ENCODE measurements around the gene SGO1.

The SGO1 gene

DNA sequence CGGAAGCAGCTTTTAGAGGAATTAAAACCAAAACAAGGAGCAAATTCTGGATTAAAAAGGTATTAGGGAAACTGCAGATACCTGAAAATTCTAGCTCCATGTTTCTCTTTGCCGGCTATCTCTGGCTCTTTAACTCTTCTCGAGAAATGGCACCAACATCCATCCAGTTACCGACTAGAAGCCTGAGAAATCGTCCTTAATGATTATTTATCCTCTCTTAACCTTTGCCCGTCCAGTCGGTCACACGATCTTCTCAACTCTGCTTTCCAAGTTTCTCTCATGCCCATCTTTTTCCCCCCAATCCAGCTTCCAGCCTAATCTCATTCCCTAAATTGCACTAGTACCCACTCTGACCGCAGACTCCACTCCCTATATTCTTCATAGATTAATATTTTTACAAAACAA is 596 bp upstream of the SGO1 start:
- no peak for TF ChIP-seq GABPA (IDR thresholded peaks at IDR 0.05; ENCODE audit: low read depth)
- no peak for TF ChIP-seq SPI1 (IDR thresholded peaks at IDR 0.05; ENCODE audit: borderline replicate concordance, low read depth)
- TF ChIP-seq, protein P1, sequence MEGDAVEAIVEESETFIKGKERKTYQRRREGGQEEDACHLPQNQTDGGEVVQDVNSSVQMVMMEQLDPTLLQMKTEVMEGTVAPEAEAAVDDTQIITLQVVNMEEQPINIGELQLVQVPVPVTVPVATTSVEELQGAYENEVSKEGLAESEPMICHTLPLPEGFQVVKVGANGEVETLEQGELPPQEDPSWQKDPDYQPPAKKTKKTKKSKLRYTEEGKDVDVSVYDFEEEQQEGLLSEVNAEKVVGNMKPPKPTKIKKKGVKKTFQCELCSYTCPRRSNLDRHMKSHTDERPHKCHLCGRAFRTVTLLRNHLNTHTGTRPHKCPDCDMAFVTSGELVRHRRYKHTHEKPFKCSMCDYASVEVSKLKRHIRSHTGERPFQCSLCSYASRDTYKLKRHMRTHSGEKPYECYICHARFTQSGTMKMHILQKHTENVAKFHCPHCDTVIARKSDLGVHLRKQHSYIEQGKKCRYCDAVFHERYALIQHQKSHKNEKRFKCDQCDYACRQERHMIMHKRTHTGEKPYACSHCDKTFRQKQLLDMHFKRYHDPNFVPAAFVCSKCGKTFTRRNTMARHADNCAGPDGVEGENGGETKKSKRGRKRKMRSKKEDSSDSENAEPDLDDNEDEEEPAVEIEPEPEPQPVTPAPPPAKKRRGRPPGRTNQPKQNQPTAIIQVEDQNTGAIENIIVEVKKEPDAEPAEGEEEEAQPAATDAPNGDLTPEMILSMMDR (IDR thresholded peaks at IDR 0.05; ENCODE audit: insufficient read depth, low read length), result no peak
- no peak for TF ChIP-seq POLR2AphosphoS5 (IDR thresholded peaks at IDR 0.05; ENCODE audit: low read depth)
- TF ChIP-seq, protein P2, sequence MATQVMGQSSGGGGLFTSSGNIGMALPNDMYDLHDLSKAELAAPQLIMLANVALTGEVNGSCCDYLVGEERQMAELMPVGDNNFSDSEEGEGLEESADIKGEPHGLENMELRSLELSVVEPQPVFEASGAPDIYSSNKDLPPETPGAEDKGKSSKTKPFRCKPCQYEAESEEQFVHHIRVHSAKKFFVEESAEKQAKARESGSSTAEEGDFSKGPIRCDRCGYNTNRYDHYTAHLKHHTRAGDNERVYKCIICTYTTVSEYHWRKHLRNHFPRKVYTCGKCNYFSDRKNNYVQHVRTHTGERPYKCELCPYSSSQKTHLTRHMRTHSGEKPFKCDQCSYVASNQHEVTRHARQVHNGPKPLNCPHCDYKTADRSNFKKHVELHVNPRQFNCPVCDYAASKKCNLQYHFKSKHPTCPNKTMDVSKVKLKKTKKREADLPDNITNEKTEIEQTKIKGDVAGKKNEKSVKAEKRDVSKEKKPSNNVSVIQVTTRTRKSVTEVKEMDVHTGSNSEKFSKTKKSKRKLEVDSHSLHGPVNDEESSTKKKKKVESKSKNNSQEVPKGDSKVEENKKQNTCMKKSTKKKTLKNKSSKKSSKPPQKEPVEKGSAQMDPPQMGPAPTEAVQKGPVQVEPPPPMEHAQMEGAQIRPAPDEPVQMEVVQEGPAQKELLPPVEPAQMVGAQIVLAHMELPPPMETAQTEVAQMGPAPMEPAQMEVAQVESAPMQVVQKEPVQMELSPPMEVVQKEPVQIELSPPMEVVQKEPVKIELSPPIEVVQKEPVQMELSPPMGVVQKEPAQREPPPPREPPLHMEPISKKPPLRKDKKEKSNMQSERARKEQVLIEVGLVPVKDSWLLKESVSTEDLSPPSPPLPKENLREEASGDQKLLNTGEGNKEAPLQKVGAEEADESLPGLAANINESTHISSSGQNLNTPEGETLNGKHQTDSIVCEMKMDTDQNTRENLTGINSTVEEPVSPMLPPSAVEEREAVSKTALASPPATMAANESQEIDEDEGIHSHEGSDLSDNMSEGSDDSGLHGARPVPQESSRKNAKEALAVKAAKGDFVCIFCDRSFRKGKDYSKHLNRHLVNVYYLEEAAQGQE (IDR thresholded peaks at IDR 0.05; ENCODE audit: insufficient replicate concordance, low read depth), result no peak
- H3K27me3 ChIP-seq (ENCODE audit: insufficient read depth, poor library complexity, severe bottlenecking), result no peaks in the 10 kb centered on the region
- H3K27ac ChIP-seq (replicated peaks), result peak overlapping the region; percentile 99
- DNase-seq (ENCODE audit: low read depth in 1 of 2, low spot score in 1 of 2), result no peak
- peak overlapping the region; percentile 59 for H3K4me3 ChIP-seq (replicated peaks; ENCODE audit: insufficient read depth, low read length)

DNA sequence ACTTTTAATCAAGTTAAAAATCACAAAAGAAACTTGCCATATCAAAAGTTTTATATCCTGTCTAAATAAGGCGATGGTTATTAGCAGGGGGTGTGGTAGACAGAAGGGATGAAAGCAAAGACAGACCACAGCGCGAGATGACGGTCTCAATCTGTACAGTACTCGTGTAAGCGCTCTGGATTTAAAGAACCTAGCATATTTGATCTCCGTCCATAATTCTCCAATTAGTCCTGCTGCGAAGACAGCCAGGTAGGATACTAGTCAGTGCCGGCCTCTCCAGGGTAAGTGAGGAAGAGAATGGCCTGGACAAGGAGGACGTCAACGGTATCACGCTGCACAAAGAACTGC is 701 bp downstream of the SGO1 start:
- TF ChIP-seq GABPA (IDR thresholded peaks at IDR 0.05; ENCODE audit: low read depth), result no peak
- no peak for TF ChIP-seq POLR2AphosphoS5 (IDR thresholded peaks at IDR 0.05; ENCODE audit: low read depth)
- TF ChIP-seq, protein P1 (IDR thresholded peaks at IDR 0.05; ENCODE audit: insufficient read depth, low read length), result no peak
- TF ChIP-seq, protein P2 (IDR thresholded peaks at IDR 0.05; ENCODE audit: insufficient replicate concordance, low read depth), result no peak
- TF ChIP-seq SPI1 (IDR thresholded peaks at IDR 0.05; ENCODE audit: borderline replicate concordance, low read depth), result no peak
- Histone ChIP-seq H3K27me3 (ENCODE audit: insufficient read depth, poor library complexity, severe bottlenecking) (no peaks in the 10 kb centered on the region), H3K27ac (replicated peaks) (peak overlapping the region; percentile 99), H3K4me3 (replicated peaks; ENCODE audit: insufficient read depth, low read length) (peak overlapping the region; percentile 59)
- peak in 1 of 2 experiments; percentile 21 for DNase-seq (ENCODE audit: low read depth in 1 of 2, low spot score in 1 of 2)

DNA sequence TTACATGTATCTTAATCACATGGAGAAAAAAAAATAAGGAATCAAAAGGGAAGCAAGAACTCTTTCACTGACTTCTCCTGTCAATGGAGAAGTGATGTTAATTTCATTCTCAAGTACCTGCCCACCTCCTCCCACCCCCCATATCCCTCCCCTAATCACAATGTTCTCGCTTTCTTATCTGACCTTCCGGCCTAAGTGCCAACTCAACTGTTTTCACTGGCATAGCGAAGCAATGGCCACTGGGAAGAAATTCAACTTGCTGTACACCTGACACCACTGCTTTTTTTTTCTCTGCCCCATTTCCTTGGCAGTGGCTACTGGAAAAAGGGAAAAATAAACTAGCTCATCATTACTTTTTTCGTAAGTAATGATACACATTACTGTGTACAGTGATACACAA is 3.8 kb downstream of the SGO1 start:
- H3K27ac ChIP-seq (replicated peaks), result no peak overlapping the region
- H3K27me3 ChIP-seq (ENCODE audit: insufficient read depth, poor library complexity, severe bottlenecking), result no peaks in the 10 kb centered on the region
- no peak overlapping the region for H3K4me3 ChIP-seq (replicated peaks; ENCODE audit: insufficient read depth, low read length)
- TF ChIP-seq, protein P1 (IDR thresholded peaks at IDR 0.05; ENCODE audit: insufficient read depth, low read length), result no peak
- TF ChIP-seq, protein P2 (IDR thresholded peaks at IDR 0.05; ENCODE audit: insufficient replicate concordance, low read depth), result no peak
- TF ChIP-seq SPI1 (IDR thresholded peaks at IDR 0.05; ENCODE audit: borderline replicate concordance, low read depth) (no peak), POLR2AphosphoS5 (IDR thresholded peaks at IDR 0.05; ENCODE audit: low read depth) (no peak), GABPA (IDR thresholded peaks at IDR 0.05; ENCODE audit: low read depth) (no peak)
- no peak for DNase-seq (ENCODE audit: low read depth in 1 of 2, low spot score in 1 of 2)

All from HL-60 (cell line).